Activated CD8-positive, alpha-beta T cell treated with anti-CD3 and anti-CD28 coated beads for 36 hours (primary cell): ENCODE data around the gene CD226. TPM values are rescaled to one million over a fixed set of nuclear protein-coding genes. Genes with fewer than 3 reads are reported as not detected.
"Not testable (repeated sequence)": the region's sequence is repeated elsewhere in the genome, so short reads cannot be mapped to it uniquely, and the experiment has no call there.

ENCODE experiments used
- ATAC-seq: fragments of 200-7000 bp; cut with Tn5 transposase; one replicate; pipeline ENCODE4 v1.10.0; 2021; ENCODE audit warnings: mild to moderate bottlenecking, moderate library complexity
- CTCF ChIA-PET: fragments of 350-600 bp; sonication (Branson Sonifier 250); formaldehyde crosslinking; loops from one replicate; lab custom pipeline; 2021; ENCODE audit warnings: antibody characterized with exemption; lab: Charles Lee
- POLR2A ChIA-PET: fragments of 350-600 bp; sonication (Branson Sonifier 250); formaldehyde crosslinking; loops from one replicate; lab custom pipeline; 2021; ENCODE audit warnings: antibody characterized with exemption; lab: Charles Lee
- DNase-seq: peaks from one replicate; pipeline ENCODE4 v3.0.0-alpha.2; 2020
- H3K27ac Mint-ChIP-seq: one replicate; pipeline ENCODE4 v1.8.0; 2021; ENCODE audit warnings: mild to moderate bottlenecking, mixed read lengths
- H3K27me3 Mint-ChIP-seq: one replicate; pipeline ENCODE4 v1.8.0; 2021; ENCODE audit warnings: mixed read lengths
- H3K36me3 Mint-ChIP-seq: one replicate; pipeline ENCODE4 v1.8.0; 2021; ENCODE audit warnings: low read depth, mixed read lengths
- H3K4me1 Mint-ChIP-seq: one replicate; pipeline ENCODE4 v1.8.0; 2021; ENCODE audit warnings: low read depth, mixed read lengths
- H3K4me3 Mint-ChIP-seq: one replicate; pipeline ENCODE4 v1.8.0; 2021; ENCODE audit warnings: mild to moderate bottlenecking, moderate library complexity, mixed read lengths
- H3K9me3 Mint-ChIP-seq: one replicate; pipeline ENCODE4 v1.8.0; 2021; ENCODE audit warnings: mixed read lengths
- intact Hi-C: fragments of 100-400 bp; cut with micrococcal nuclease; formaldehyde crosslinking; loops from one replicate; pipeline ENCODE4 v1.10.0; 2022
- total RNA-seq, 2 experiments: library from RNA; stranded (reverse); gene quantifications; one replicate each; pipeline ENCODE4 v1.2.3, GENCODE V29; 2021
- TF ChIP-seq, protein P1 (sequence below): fragments of 200-600 bp; IDR thresholded peaks from one replicate; pipeline ENCODE4 v1.8.0; 2022; ENCODE audit warnings: antibody characterized with exemption, mild to moderate bottlenecking

CD226 gene
- total RNA-seq, 2 experiments from 2014 or later = 41.5 to 41.7 TPM

DNA sequence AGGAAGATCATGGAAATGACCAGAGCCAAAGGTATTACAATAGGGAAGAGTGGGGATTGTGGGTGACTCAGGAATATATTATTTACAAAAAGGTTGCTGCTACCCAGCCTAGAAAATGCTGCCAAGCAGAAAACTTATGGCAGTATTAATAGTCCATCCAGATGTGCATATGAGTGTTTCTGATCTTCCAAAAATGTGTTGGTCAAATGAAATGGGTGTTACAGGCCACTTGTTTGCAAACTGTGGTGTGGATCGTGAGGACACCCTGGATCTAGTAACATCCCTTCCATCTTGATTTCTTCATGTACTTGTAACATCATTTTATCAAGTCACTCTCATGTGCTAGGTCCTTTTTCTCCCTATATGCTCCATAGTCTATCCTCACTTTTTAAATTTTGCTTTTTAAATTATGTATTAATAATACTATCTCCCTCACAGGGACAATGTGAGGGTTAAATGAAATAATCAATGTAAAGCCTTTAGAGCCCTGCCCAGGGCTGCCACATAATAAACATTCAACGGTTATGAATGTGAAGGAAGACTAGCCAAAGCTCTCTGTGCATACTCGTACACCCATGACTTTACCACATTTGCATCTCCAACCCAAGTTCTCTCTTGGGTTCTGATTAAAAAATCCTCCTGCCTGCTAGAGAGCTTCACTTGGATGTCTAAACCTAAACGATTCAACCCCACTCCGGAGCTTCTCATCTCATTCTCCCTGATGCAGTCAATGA, 18.5 kb downstream of the CD226 start:
- CTCF ChIA-PET = no interaction called here
- TF ChIP-seq, protein P1, sequence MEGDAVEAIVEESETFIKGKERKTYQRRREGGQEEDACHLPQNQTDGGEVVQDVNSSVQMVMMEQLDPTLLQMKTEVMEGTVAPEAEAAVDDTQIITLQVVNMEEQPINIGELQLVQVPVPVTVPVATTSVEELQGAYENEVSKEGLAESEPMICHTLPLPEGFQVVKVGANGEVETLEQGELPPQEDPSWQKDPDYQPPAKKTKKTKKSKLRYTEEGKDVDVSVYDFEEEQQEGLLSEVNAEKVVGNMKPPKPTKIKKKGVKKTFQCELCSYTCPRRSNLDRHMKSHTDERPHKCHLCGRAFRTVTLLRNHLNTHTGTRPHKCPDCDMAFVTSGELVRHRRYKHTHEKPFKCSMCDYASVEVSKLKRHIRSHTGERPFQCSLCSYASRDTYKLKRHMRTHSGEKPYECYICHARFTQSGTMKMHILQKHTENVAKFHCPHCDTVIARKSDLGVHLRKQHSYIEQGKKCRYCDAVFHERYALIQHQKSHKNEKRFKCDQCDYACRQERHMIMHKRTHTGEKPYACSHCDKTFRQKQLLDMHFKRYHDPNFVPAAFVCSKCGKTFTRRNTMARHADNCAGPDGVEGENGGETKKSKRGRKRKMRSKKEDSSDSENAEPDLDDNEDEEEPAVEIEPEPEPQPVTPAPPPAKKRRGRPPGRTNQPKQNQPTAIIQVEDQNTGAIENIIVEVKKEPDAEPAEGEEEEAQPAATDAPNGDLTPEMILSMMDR = no peak
- POLR2A ChIA-PET = interaction anchor here (0.6 kb wide), 1 partner anchor 1162 kb away, joined by 3 read pairs; no protein-coding TSS in a partner anchor
- Mint-ChIP-seq H3K36me3 (peaks cover 51% of the 10 kb centered on the region), H3K27ac (no peak overlapping the region), H3K27me3 (no peaks in the 10 kb centered on the region), H3K4me1 (peaks cover 30% of the 10 kb centered on the region), H3K4me3 (no peak overlapping the region), H3K9me3 (no peaks in the 10 kb centered on the region)
- no peak for DNase-seq
- intact Hi-C loops = no loop called here
- no peak for ATAC-seq

DNA sequence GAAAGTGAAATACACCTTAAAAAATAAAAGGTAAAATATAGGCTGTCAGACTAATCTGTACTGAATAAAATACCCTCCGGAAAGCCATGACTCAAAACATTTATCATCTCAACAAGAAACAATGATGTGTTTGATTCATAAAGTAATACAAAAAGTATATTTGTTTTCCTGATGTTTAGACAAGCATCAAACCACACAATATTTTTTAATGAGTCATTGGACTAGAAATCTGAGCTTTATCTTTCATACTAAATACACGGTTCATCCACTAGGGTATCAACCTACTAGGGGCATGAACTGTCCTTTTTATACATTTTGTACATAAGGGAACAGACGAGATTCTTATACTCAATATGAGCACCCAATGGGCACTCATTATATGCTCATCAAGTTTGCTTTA, 31.3 kb downstream of the CD226 start:
- POLR2A ChIA-PET = interaction anchor here (1.6 to 1.9 kb wide), 2 partner anchors 11 to 19 kb away, joined by 5 to 6 read pairs; no protein-coding TSS in a partner anchor
- DNase-seq (no peak), ATAC-seq (no peak)
- CTCF ChIA-PET = no interaction called here
- TF ChIP-seq, protein P1 = no peak
- Mint-ChIP-seq H3K36me3 (peaks cover 57% of the 10 kb centered on the region), H3K4me3 (no peak overlapping the region), H3K4me1 (peaks cover 48% of the 10 kb centered on the region), H3K9me3 (no peaks in the 10 kb centered on the region), H3K27me3 (no peaks in the 10 kb centered on the region), H3K27ac (no peak overlapping the region)
- intact Hi-C loops = no loop called here

DNA sequence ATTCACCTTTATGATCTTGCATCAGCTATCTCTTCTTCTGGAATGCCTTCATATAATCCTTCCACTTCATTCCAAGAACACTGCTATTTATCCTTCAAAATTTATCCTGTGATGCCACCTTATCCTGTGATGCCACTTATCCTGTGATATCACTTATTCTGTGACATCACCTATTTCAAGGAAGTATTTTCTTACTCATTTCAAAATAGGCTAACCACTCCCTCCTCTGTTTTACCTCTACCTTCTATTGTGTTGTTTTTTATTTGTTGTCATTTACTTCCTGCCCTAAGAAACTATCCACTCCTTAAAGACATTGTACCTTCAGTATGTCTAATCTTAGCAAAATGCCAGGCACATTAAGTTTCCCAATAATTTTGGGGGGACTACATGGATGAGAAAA, 38.8 kb downstream of the CD226 start:
- ChIA-PET CTCF (interaction anchor here (1.5 kb wide), 1 partner anchor 10 kb away, joined by 3 read pairs; no protein-coding TSS in a partner anchor), POLR2A (interaction anchor here (0.7 to 0.9 kb wide), 2 partner anchors 10 to 27 kb away, joined by 3 read pairs; no protein-coding TSS in a partner anchor)
- TF ChIP-seq, protein P1 = no peak
- intact Hi-C loops = no loop called here
- DNase-seq = no peak
- H3K27me3 Mint-ChIP-seq = no peaks in the 10 kb centered on the region
- peak overlapping the region; percentile 71 for H3K27ac Mint-ChIP-seq
- no peak overlapping the region for H3K4me3 Mint-ChIP-seq
- H3K9me3 Mint-ChIP-seq = peaks cover 2% of the 10 kb centered on the region
- H3K4me1 Mint-ChIP-seq = peaks cover 52% of the 10 kb centered on the region
- ATAC-seq = peak; percentile 31
- H3K36me3 Mint-ChIP-seq = peaks cover 56% of the 10 kb centered on the region

DNA sequence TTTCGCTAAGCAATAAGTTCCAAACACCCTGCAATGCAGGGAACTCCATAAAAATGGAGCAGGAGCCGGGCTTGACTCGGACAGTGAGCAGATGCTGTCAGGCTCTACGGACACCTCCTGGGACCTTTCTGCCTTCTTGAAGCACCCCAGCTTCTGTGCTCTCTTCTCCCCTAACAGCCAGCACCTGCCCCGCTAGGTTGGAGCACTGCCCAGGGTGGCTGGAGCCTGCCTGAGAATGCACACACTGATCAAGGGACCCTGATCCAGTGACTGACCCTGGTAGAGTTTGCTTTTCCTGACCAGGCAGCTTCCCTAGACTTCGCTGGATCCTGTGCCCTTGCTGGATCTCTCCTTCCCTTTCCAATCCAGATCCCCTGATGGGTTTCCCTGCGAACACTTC, 40.9 kb downstream of the CD226 start:
- Mint-ChIP-seq H3K4me1 (peaks cover 49% of the 10 kb centered on the region), H3K27me3 (no peaks in the 10 kb centered on the region), H3K36me3 (peaks cover 63% of the 10 kb centered on the region), H3K27ac (peak overlapping the region; percentile 53), H3K9me3 (peaks cover 2% of the 10 kb centered on the region), H3K4me3 (no peak overlapping the region)
- TF ChIP-seq, protein P1 = no peak
- intact Hi-C loops = no loop called here
- DNase-seq (no peak), ATAC-seq (no peak)
- ChIA-PET POLR2A (no interaction called here), CTCF (no interaction called here)

DNA sequence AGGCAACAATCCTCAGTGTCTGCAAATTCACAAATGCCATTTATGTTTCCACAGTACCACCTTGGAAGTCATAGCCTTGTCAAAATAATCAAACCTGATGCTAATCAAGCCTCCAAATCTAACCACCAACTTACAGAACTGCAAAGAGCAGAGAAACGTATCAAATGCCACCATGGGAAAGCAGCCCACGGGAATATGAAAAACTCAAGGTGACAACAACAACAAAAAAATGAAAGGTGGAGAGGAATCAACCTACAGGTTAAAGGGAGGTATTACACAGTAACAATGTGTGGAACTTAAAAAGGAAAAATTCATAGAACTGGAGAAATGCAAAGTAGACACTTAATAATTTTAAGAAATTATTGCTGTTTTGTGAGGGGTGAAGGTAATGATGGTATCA, 46.7 kb downstream of the CD226 start:
- H3K9me3 Mint-ChIP-seq = peaks cover 6% of the 10 kb centered on the region
- ATAC-seq = no peak
- TF ChIP-seq, protein P1 = peak; percentile 38
- H3K27ac Mint-ChIP-seq = peak overlapping the region; percentile 14
- DNase-seq = no peak
- ChIA-PET POLR2A (interaction anchor here (0.9 kb wide), 1 partner anchor 43 kb away, joined by 3 read pairs; no protein-coding TSS in a partner anchor), CTCF (no interaction called here)
- intact Hi-C loops = no loop called here
- peaks cover 55% of the 10 kb centered on the region for H3K4me1 Mint-ChIP-seq
- peaks cover 47% of the 10 kb centered on the region for H3K36me3 Mint-ChIP-seq
- no peak overlapping the region for H3K4me3 Mint-ChIP-seq
- no peaks in the 10 kb centered on the region for H3K27me3 Mint-ChIP-seq

DNA sequence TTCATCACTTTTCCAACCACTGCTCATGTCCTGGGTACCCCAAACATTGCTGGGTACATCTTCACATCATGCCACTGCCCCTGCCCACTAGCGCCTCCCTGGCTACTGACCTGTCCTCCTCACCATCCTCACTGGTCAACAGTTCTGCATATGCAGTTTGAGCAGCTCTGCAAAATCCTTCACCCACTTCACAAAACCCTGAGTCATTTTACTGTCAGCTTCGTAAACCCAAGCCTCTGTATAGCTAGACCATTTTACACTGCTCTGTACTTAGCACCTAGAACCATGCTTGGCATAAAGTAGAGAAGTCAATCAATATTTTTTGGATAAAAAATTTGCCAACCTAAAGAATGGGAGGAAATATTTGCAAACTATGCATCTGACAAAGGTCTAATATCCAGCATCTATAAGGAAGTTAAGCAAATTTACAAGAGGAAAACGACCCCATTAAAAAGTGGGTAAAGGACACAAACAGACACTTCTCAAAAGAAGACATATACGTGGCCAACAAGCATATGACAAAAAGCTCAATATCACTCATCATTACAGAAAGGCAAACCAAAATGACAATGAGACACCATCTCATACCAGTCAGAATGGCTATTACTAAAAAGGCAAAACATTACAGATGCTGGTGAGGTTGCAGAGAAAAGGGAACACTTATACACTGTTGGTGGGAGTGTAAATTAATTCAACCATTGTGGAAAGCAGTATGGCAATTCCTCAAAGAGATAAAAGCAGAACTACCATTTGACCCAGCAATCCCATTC, 48.3 kb downstream of the CD226 start:
- DNase-seq, intact Hi-C loops, H3K27me3 Mint-ChIP-seq, ATAC-seq, H3K9me3 Mint-ChIP-seq: not testable (repeated sequence)
- peaks cover 55% of the 10 kb centered on the region for H3K36me3 Mint-ChIP-seq
- POLR2A ChIA-PET = interaction anchor here (0.6 to 3.4 kb wide), 9 partner anchors 14 to 67 kb away, joined by 3 to 31 read pairs (median 9); no protein-coding TSS in a partner anchor
- H3K4me3 Mint-ChIP-seq = peak overlapping the region; percentile 42
- peaks cover 55% of the 10 kb centered on the region for H3K4me1 Mint-ChIP-seq
- peak overlapping the region; percentile 87 for H3K27ac Mint-ChIP-seq
- CTCF ChIA-PET = interaction anchor here (0.9 to 2.7 kb wide), 6 partner anchors 9 to 57 kb away, joined by 3 to 9 read pairs (median 5); no protein-coding TSS in a partner anchor
